Memory B cell (primary cell): ENCODE data around the gene SAMD11.

ENCODE experiments used
- ATAC-seq: fragments of 150-1000 bp; cut with Tn5 transposase; 2 replicates; pipeline ENCODE4 v1.10.0; 2021; ENCODE audit warnings: low read depth, mild to moderate bottlenecking, moderate library complexity
- DNase-seq, 2 donors: peaks; one replicate each; pipeline ENCODE4 v3.0.0; 2022; ENCODE audit warnings: low spot score in 2 of 2
- H3K27ac Mint-ChIP-seq: one replicate; pipeline ENCODE4 v1.8.0; 2022; ENCODE audit warnings: mild to moderate bottlenecking, moderate library complexity, mixed read lengths
- H3K27me3 Mint-ChIP-seq: one replicate; pipeline ENCODE4 v1.8.0; 2022; ENCODE audit warnings: mixed read lengths
- H3K36me3 Mint-ChIP-seq: one replicate; pipeline ENCODE4 v1.8.0; 2022; ENCODE audit warnings: mild to moderate bottlenecking, mixed read lengths
- H3K4me1 Mint-ChIP-seq: one replicate; pipeline ENCODE4 v1.8.0; 2022; ENCODE audit warnings: mixed read lengths
- H3K4me3 Mint-ChIP-seq: one replicate; pipeline ENCODE4 v1.8.0; 2022; ENCODE audit warnings: mild to moderate bottlenecking, moderate library complexity, mixed read lengths
- H3K9me3 Mint-ChIP-seq: one replicate; pipeline ENCODE4 v1.8.0; 2022; ENCODE audit warnings: mixed read lengths

The SAMD11 gene

DNA sequence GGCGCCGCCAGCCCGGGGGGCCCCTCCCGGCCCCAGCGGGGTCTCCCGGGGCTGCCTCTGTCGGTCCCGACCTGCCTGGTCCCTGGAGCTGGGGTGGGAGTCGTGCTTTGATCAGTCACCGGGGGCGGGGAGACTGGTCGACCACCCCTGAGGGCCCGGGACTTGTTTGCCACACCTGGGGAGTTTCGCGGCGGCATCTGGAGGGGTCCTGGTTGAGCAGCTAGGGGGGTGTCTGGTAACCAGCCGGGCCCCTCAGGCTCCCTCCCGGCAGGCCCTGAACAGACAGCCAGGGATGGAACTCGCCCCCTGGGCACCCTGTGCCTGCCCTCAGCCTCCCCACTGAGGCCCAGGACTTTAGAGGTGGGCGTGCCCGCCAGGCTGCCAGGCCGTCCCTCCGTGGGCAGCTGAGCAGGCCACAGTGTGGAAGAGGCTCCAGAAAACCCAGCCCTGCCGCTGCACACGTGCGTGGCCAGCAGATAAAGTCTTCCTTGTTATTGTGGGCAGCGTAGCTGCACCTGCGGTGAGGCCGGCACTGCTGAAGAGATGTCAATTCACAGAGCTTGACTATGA lies 13.3 kb upstream of the SAMD11 start:
- no peaks in the 10 kb centered on the region for H3K9me3 Mint-ChIP-seq
- peaks cover 40% of the 10 kb centered on the region for H3K27me3 Mint-ChIP-seq
- H3K4me3 Mint-ChIP-seq: no peak overlapping the region
- DNase-seq (no peak), ATAC-seq (no peak)
- no peaks in the 10 kb centered on the region for H3K36me3 Mint-ChIP-seq
- peaks cover 12% of the 10 kb centered on the region for H3K4me1 Mint-ChIP-seq
- H3K27ac Mint-ChIP-seq: no peak overlapping the region

DNA sequence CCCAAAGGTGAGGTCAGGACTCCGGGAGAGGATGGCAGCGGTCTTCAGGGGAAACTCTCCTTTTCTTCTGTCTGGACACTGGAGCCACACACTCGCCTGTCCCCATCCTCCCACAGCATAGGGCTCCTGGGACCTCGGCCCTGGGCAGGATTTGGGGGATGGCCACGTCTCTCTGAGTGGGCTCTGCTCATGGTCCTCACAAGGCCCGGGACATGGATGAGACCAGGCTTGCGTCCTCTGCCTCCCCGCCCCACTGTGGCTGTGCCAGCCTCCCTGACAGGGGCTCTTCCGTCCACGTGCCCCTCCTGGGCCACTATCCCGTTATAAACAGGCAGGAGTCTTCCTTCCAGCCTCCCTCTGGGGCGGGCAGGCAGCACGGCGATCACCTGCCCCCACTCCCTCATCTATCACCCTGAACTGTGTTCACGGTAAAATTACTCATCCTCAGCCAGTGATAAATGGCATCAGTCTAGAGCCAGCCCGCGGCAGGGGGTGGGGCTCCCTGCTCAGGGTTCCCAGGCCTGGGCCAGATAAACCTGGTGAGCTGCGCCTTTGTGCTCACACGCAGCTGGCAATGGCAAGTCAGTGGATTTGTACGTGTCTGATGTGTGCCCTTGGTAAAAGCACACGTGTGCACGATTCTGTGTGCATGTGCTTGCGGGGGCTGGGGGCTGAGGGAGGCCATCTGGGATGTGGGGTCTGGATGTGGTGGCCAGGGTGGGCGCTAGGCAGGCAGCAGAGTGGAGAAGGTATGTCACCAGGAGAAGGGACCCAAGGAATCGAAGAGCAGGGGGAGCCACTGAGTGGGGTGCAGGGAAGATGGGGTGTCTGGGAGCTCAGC lies 12.6 kb upstream of the SAMD11 start:
- no peak overlapping the region for H3K27ac Mint-ChIP-seq
- H3K36me3 Mint-ChIP-seq: no peaks in the 10 kb centered on the region
- no peak for ATAC-seq

DNA sequence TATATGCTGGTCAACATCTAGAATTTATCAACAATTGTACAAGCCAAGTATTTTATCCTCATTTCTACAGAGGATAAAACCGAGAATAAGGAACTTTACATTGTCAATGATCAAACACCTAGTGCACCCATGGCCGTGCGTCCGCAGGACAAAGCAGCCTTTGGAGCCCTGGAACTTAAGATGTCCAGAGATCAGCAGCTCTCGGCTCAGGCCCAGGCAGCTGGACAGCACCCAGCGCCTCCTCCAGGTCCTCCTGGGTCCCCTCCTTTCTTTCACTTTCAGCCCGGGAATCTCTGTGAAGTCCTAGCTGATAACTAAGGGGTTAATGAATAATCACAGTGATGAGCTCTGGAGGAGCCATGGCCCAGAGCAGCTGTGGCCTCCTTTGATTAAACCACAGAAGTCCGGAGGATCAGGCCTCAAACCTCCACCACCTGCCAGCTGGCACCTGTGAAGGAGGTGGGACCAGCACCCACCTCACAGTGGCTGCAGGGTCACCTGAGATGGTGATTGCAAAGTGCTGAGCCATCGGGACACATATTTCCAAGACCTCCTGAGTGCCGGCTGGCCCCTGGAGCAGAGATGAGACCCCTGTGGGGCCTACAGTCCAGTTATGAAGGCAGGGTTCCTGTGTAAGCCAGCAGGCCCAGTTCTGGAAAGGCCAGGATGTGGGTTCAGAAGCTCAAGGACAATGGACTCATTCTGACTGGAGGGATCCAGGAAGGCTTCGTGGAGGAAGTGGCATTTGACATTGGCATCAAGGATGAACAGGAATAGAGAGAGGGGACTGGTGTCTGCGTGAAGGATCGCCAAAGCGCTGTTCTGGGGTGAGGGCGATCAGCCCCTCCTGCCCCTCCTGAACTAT lies 11.6 kb upstream of the SAMD11 start:
- Mint-ChIP-seq H3K4me3 (no peak overlapping the region), H3K27me3 (peaks cover 37% of the 10 kb centered on the region), H3K4me1 (peaks cover 4% of the 10 kb centered on the region), H3K36me3 (no peaks in the 10 kb centered on the region), H3K9me3 (no peaks in the 10 kb centered on the region), H3K27ac (no peak overlapping the region)
- DNase-seq: no peak
- no peak for ATAC-seq

More for the DNA sequence above, 12.6 kb upstream of the SAMD11 start:
- peaks cover 10% of the 10 kb centered on the region for H3K4me1 Mint-ChIP-seq
- no peak overlapping the region for H3K4me3 Mint-ChIP-seq
- no peak for DNase-seq
- peaks cover 40% of the 10 kb centered on the region for H3K27me3 Mint-ChIP-seq
- H3K9me3 Mint-ChIP-seq: no peaks in the 10 kb centered on the region

DNA sequence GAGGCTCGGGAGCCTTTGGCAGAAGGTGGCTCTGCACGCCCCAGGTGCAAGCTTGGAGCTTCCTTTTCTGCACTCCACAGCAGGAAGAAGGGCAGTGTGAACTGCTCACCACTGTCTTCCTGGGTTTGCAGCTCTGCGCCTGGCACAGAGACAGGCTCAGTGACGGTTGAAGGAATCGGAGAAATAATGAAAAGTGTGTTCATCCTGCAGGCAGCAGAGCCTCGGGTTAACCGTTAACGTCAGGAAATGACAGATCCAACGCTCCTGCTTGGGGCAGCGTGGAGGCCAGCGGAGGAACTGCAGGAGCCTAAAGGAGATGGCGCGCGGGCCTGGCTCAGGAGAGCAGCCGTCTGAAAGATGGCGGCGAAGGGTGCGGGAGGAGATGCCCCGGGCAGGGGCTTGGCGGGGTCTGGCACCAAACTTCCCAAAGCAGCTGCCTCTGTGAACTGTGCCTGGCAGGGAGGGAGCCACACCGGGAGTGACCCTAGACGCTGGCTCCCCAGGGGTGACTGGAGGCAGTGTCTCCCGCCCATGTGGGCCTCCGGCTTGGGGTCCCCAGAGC lies 10.9 kb upstream of the SAMD11 start:
- peaks cover 4% of the 10 kb centered on the region for H3K4me1 Mint-ChIP-seq
- H3K27me3 Mint-ChIP-seq: peaks cover 34% of the 10 kb centered on the region
- no peak overlapping the region for H3K4me3 Mint-ChIP-seq
- peak; percentile 17 for ATAC-seq
- H3K9me3 Mint-ChIP-seq: no peaks in the 10 kb centered on the region
- DNase-seq: no peak
- H3K27ac Mint-ChIP-seq: no peak overlapping the region
- no peaks in the 10 kb centered on the region for H3K36me3 Mint-ChIP-seq

DNA sequence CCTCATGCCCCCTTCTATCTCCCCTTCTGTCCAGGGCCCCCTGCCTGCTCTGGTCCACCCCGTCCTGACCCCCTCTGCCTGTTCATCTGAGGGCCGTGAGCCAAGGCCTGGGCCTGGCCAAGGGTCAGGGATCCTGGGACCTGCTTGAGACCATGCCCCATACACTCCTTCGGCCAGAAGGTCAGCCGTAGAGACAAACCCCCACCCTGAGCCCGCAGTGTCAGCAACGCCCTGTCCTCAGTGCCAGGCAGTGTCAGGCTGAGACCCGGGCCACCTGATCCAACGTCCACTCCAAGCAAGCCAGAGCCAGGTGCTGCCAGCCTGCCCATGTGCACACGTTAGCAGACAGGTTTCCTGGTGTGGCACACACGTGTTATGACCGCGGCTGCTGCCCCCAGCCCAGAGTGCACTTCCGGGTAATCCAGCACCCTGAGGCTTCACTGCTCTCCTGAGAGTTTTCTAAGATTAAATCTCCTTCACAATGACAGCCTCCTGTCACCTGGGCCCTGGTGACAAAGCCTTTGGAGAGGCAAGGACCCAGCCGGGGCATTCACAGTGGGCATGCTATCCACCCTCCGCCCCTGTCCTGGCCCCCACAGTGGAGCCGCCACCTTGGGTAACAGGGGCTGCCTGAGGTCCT lies 10.1 kb upstream of the SAMD11 start:
- DNase-seq (no peak), ATAC-seq (no peak)
- Mint-ChIP-seq H3K27ac (no peak overlapping the region), H3K27me3 (peaks cover 33% of the 10 kb centered on the region), H3K4me3 (no peak overlapping the region), H3K4me1 (peaks cover 4% of the 10 kb centered on the region), H3K9me3 (no peaks in the 10 kb centered on the region), H3K36me3 (no peaks in the 10 kb centered on the region)

DNA sequence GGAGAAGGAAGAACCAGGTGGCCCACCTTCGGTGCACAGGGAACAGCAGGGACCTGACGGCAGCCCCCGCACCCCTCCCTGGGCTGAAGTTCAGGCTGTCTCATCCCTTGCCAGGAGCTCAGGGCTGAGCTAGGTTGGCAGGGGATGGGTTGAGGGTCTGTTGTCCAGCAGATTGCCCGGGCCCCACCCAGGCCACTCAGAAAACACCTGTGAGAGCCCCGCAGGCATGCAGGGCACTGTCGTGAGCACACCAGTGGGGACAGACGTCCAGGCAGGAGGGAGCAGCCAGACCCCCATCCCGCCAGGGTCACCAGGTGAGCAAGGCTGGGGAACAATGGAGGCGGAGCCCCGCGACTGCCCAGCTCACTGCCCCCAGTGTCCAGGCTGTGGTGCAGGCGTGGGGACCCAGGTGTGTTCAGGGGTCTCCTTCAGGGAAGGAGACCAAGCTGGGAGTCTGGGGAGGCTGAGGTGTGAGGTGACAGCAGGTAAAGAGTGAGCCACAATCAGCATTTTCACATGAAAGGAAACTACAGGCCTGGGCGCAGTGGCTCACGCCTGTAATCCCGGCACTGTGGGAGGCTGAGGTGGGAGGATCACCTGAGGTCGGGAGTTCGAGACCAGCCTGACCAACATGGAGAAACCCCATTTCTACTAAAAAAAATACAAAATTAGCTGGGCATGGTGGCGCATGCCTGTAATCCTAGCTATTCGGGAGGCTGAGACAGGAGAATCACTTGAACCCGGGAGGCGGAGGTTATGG lies 9.4 kb upstream of the SAMD11 start:
- ATAC-seq (no peak), DNase-seq (no peak)
- no peak overlapping the region for H3K27ac Mint-ChIP-seq

DNA sequence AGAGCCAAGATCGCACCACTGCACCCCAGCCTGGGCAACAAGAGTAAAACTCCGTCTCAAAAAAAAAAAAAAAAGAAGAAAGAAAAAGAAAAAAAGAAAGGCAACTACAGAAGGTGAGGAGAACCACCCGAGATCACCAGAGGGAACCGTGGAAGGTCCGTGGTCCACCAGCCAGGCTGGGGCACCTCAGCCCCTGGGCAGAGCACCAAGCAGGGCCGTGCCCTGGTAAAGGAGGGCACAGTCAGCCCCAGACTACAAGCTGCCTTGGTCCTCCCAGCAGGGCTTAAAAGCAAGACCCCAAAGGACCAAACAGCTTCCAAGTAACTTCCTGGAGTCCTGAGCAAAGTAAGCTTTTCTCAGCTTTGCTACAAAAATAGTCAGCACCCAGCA lies 8.8 kb upstream of the SAMD11 start:
- H3K27me3 Mint-ChIP-seq: peaks cover 38% of the 10 kb centered on the region
- no peak overlapping the region for H3K4me3 Mint-ChIP-seq

More for the DNA sequence above, 9.4 kb upstream of the SAMD11 start:
- peaks cover 37% of the 10 kb centered on the region for H3K27me3 Mint-ChIP-seq
- no peaks in the 10 kb centered on the region for H3K36me3 Mint-ChIP-seq
- H3K9me3 Mint-ChIP-seq: no peaks in the 10 kb centered on the region
- no peak overlapping the region for H3K4me3 Mint-ChIP-seq
- peaks cover 4% of the 10 kb centered on the region for H3K4me1 Mint-ChIP-seq

DNA sequence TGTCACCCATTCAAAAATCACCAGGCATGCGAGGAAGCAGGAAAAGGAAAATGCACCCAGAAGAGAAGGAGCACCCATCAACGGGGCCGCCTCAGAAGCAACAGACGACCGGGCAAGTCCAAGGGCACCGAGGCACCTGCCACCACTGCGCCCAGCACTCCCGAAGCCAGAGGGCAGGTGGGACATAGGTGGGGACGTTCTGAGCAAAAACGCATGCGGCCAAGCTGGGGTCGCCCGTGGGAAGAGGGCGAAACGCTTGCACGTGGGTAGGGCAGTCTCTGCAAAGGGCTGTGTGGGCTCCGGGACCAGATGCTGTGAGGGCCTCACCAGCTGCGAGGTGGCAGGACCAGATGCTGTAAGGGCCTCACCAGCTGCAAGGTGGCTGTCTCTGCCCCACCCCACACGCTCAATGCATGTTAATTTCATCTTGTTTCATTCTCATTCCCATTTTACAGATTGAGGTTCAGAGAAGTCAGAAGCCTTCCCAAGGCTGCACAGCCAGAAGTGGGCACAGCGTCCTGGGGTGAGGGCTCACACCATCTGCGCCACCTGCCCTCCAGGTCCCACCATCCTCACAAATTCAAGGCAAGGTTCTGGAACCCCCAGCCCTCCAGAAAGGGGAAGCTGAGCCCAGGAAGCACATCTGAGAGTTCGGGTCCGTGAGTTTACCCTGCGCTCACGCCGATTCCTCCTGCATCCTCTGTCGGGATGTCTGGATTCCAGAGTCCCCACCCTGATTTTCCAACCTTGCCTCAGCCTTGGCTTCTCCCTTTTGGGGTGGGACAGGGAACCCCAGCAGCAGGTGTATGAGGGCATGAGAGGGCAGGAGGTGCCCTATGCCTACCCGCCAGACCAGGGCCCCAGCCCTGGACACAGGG lies 8.2 kb upstream of the SAMD11 start:
- Mint-ChIP-seq H3K36me3 (no peaks in the 10 kb centered on the region), H3K27me3 (peaks cover 43% of the 10 kb centered on the region), H3K27ac (no peak overlapping the region), H3K9me3 (no peaks in the 10 kb centered on the region), H3K4me3 (no peak overlapping the region), H3K4me1 (peaks cover 6% of the 10 kb centered on the region)
- no peak for DNase-seq
- ATAC-seq: no peak

More for the DNA sequence above, 8.8 kb upstream of the SAMD11 start:
- Mint-ChIP-seq H3K9me3 (no peaks in the 10 kb centered on the region), H3K27ac (no peak overlapping the region), H3K36me3 (no peaks in the 10 kb centered on the region), H3K4me1 (peaks cover 4% of the 10 kb centered on the region)
- no peak for DNase-seq
- ATAC-seq: no peak

DNA sequence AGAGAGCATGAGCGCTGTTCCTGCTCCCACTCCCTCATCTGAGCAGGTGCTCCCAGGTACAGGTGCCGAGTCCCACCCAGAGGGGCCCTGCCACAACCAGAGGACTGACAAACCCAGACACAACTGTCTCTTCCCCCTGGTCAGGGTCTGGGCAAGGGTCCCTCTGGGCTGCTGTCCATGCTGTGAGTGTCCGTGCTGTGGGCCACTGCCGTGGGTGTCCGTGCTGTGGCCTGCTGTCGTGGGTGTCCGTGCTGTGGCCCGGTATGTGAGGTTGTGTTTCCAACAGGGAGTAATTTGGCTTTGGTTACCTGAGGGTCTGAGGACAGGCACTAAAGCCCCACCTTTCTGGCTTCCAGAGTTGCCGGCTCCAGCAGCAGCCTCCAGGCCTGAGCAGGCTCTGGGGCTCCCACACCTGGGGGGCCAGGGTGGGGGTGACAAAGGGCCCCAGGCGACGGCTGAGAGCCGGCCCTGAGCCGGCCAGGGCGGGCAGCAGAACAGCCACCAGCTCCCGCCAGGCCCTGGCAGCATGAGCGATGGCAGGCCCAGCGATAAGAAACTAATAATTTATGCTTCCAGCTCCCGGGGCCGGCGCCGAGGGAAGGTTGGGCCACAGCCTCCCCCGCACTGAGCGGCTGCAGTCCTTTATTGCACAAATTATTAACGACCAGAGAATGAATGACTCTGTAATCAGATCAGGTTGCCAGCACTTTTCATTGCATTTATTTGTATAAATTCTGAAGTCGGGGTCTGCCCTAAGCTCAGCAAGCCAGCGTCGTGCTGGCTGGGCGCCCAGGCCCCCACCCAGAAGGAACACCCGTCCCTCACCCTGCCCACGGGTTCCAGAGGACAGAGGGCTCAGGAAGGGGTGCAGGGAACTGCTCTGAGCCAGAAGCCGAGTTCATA lies 7.3 kb upstream of the SAMD11 start:
- no peak for DNase-seq
- no peak for ATAC-seq
- no peak overlapping the region for H3K27ac Mint-ChIP-seq
- H3K9me3 Mint-ChIP-seq: no peaks in the 10 kb centered on the region
- no peaks in the 10 kb centered on the region for H3K36me3 Mint-ChIP-seq
- peaks cover 12% of the 10 kb centered on the region for H3K4me1 Mint-ChIP-seq
- peaks cover 41% of the 10 kb centered on the region for H3K27me3 Mint-ChIP-seq
- no peak overlapping the region for H3K4me3 Mint-ChIP-seq

DNA sequence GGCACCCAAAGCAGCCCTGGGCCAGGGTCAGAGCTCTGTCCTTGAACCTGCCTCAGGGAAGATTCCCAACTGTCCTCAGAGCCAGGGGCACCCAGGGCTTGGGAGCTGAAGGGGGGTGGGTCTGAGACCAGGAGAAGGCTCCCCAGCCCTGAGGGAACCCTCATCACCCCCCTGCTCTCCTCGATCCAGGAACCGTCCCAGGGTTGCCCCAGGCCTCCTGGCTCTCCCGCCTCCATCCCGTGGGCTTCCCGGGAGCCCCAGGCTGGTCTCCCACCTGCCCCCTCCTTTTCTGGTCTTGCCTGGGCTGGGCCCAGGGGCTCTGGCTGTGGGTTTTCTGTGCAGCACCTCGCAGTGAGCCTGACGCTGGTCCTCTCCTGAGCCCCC lies 6.7 kb upstream of the SAMD11 start:
- peaks cover 43% of the 10 kb centered on the region for H3K27me3 Mint-ChIP-seq
- no peak for DNase-seq

DNA sequence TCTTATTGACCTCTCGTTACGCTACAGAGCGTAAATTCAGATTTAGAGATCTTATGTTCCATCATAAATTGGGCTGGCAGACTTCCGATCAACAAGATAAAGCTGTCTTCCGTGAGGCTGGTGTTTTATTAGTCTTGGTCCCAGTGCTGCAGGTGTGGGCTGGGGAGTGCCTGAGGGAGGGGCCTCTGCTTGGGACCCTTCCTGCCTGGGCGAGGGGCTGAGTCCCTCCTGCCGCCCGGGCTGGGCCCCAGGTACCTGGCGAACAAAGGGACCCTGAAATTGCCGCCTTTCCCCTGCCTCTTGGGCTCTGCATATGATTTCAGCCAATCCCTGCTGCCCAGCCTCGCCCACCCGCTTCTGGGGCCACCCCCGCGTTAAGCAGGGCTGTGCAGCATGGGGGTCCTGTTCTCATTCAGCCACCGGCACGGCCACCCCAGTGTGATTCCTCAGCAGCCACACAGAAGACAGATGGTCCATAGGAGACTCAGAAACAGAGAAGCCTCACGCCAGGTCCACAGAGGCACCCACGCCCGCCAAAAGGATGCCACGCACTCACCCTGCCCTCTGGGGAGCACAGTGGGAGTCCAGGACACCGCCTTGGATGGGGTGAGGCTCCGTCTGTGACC lies 6.1 kb upstream of the SAMD11 start:
- Mint-ChIP-seq H3K36me3 (no peaks in the 10 kb centered on the region), H3K27ac (no peak overlapping the region), H3K4me3 (no peak overlapping the region), H3K27me3 (peaks cover 42% of the 10 kb centered on the region), H3K4me1 (peaks cover 12% of the 10 kb centered on the region), H3K9me3 (no peaks in the 10 kb centered on the region)
- no peak for DNase-seq
- no peak for ATAC-seq

More for the DNA sequence above, 6.7 kb upstream of the SAMD11 start:
- H3K27ac Mint-ChIP-seq: no peak overlapping the region
- peaks cover 14% of the 10 kb centered on the region for H3K4me1 Mint-ChIP-seq
- no peaks in the 10 kb centered on the region for H3K9me3 Mint-ChIP-seq
- no peaks in the 10 kb centered on the region for H3K36me3 Mint-ChIP-seq
- ATAC-seq: no peak
- no peak overlapping the region for H3K4me3 Mint-ChIP-seq
